Ramos (cell line): ENCODE results near the gene CACNA1A.
"Not testable (repeated sequence)": the region's sequence is repeated elsewhere in the genome, so short reads cannot be mapped to it uniquely, and the experiment has no call there.

ENCODE experiments used
- in situ Hi-C: fragments of 300-500 bp; cut with MboI; formaldehyde crosslinking; loops from one replicate; pipeline ENCODE4 v1.14.3; 2022; ENCODE audit warnings: low sequenced_read_pairs; ENCODE audit not compliant: unreplicated experiment

Gene CACNA1A

GRCh38 chr19:13373599-13373998 lies 132.7 kb downstream of the CACNA1A start:
- in situ Hi-C loops: no loop called here

GRCh38 chr19:13370948-13371347 lies 135.3 kb downstream of the CACNA1A start:
- in situ Hi-C loops: no loop called here

- in situ Hi-C loops: no loop called here
Measured at GRCh38 chr19:13366529-13367143, 139.6 kb downstream of the CACNA1A start.

- in situ Hi-C loops: no loop called here
Measured at GRCh38 chr19:13363954-13364353, 142.3 kb downstream of the CACNA1A start.

- in situ Hi-C loops: no loop called here
Measured at GRCh38 chr19:13363245-13363644, 143.0 kb downstream of the CACNA1A start.

- in situ Hi-C loops: no loop called here
Measured at GRCh38 chr19:13362668-13363067, 143.6 kb downstream of the CACNA1A start.

GRCh38 chr19:13361726-13362125 lies 144.6 kb downstream of the CACNA1A start:
- in situ Hi-C loops: not testable (repeated sequence)

- in situ Hi-C loops: no loop called here
Measured at GRCh38 chr19:13356686-13357280, 149.5 kb downstream of the CACNA1A start.

GRCh38 chr19:13356185-13356584 lies 150.1 kb downstream of the CACNA1A start:
- in situ Hi-C loops: no loop called here

GRCh38 chr19:13355356-13355755 lies 150.9 kb downstream of the CACNA1A start:
- in situ Hi-C loops: no loop called here

- in situ Hi-C loops: no loop called here
Measured at GRCh38 chr19:13353625-13354024, 152.7 kb downstream of the CACNA1A start.

- in situ Hi-C loops: no loop called here
Measured at GRCh38 chr19:13350759-13351158, 155.5 kb downstream of the CACNA1A start.

GRCh38 chr19:13350072-13350471 lies 156.2 kb downstream of the CACNA1A start:
- in situ Hi-C loops: no loop called here

- in situ Hi-C loops: no loop called here
Measured at GRCh38 chr19:13347367-13347766, 158.9 kb downstream of the CACNA1A start.

GRCh38 chr19:13343514-13343913 lies 162.8 kb downstream of the CACNA1A start:
- in situ Hi-C loops: no loop called here

GRCh38 chr19:13342672-13343071 lies 163.6 kb downstream of the CACNA1A start:
- in situ Hi-C loops: no loop called here

- in situ Hi-C loops: no loop called here
Measured at GRCh38 chr19:13339869-13340268, 166.4 kb downstream of the CACNA1A start.

GRCh38 chr19:13337181-13337580 lies 169.1 kb downstream of the CACNA1A start:
- in situ Hi-C loops: no loop called here

GRCh38 chr19:13334801-13335481 lies 171.3 kb downstream of the CACNA1A start:
- in situ Hi-C loops: no loop called here

GRCh38 chr19:13330285-13330684 lies 176.0 kb downstream of the CACNA1A start:
- in situ Hi-C loops: no loop called here

- in situ Hi-C loops: no loop called here
Measured at GRCh38 chr19:13329766-13330165, 176.5 kb downstream of the CACNA1A start.

- in situ Hi-C loops: no loop called here
Measured at GRCh38 chr19:13328241-13328640, 178.0 kb downstream of the CACNA1A start.
